SU-DHL-6 (cell line): ENCODE results near the gene LTBP2.

ENCODE experiments used
- EZH2phosphoT487 ChIP-seq: fragments of 200-600 bp; sonication (generic), shearing (Covaris generic); conservative IDR thresholded peaks from 2 replicates; pipeline ENCODE4 v1.6.1; 2018; ENCODE audit warnings: mild to moderate bottlenecking, antibody characterized with exemption, low read length, moderate library complexity, mixed read lengths
- TF ChIP-seq, protein P1 (sequence below): fragments of 200-600 bp; sonication (generic); IDR thresholded peaks from one replicate; pipeline ENCODE4 v1.5.1; 2017; ENCODE audit warnings: antibody characterized with exemption, mild to moderate bottlenecking, low read length, moderate library complexity; ENCODE audit not compliant: insufficient read depth, poor library complexity, severe bottlenecking

DNA sequence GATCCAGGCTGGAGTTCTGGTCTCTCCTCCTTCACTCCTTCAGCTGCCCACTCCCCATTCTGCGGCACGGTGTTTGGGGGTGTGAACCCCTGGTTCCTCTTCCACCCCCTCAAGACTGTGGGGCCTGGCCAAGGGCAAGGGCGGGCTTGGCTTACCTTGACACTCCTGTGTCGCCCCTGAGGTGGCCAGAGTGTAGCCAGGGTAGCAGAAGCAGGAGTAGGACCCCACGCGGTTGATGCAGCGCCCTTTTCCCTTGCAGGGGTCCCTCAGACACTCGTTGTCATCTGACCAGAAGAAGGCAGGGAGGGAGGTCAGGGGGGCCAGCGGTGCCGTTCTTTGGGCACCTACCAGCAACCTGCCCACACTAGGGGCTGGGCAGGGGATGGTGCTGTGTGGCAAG lies 90.3 kb downstream of the LTBP2 start:
- TF ChIP-seq, protein P1, sequence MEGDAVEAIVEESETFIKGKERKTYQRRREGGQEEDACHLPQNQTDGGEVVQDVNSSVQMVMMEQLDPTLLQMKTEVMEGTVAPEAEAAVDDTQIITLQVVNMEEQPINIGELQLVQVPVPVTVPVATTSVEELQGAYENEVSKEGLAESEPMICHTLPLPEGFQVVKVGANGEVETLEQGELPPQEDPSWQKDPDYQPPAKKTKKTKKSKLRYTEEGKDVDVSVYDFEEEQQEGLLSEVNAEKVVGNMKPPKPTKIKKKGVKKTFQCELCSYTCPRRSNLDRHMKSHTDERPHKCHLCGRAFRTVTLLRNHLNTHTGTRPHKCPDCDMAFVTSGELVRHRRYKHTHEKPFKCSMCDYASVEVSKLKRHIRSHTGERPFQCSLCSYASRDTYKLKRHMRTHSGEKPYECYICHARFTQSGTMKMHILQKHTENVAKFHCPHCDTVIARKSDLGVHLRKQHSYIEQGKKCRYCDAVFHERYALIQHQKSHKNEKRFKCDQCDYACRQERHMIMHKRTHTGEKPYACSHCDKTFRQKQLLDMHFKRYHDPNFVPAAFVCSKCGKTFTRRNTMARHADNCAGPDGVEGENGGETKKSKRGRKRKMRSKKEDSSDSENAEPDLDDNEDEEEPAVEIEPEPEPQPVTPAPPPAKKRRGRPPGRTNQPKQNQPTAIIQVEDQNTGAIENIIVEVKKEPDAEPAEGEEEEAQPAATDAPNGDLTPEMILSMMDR = no peak
- TF ChIP-seq EZH2phosphoT487 = no peak
